WTC11 (cell line): Measurements from ENCODE around the gene AGPS. TPM values are rescaled to one million over a fixed set of nuclear protein-coding genes. Genes with fewer than 3 reads are reported as not detected.
"Not testable (repeated sequence)": the region's sequence is repeated elsewhere in the genome, so short reads cannot be mapped to it uniquely, and the experiment has no call there.

Experiments
- ATAC-seq: fragments of 200-7000 bp; cut with Tn5 transposase; 2 replicates; pipeline ENCODE4 v1.10.0; 2021; ENCODE audit warnings: mild to moderate bottlenecking, moderate library complexity
- CTCF ChIA-PET: fragments of 300-600 bp; sonication (Branson Sonifier 250); formaldehyde crosslinking; loops from one replicate; lab custom pipeline; 2021; ENCODE audit warnings: antibody characterized with exemption; lab: Charles Lee
- POLR2A ChIA-PET: fragments of 350-600 bp; sonication (Branson Sonifier 250); formaldehyde crosslinking; loops from one replicate; lab custom pipeline; 2021; ENCODE audit warnings: antibody characterized with exemption; lab: Charles Lee
- DNase-seq: peaks from one replicate; pipeline ENCODE4 v3.0.0; 2021; ENCODE audit warnings: low spot score
- H3K27ac Mint-ChIP-seq: 2 replicates; pipeline ENCODE4 v1.8.0; 2021; ENCODE audit warnings: mixed read lengths
- H3K27me3 Mint-ChIP-seq: 2 replicates; pipeline ENCODE4 v1.8.0; 2021; ENCODE audit warnings: low read depth, mild to moderate bottlenecking, moderate library complexity, mixed read lengths
- H3K36me3 Mint-ChIP-seq: 2 replicates; pipeline ENCODE4 v1.8.0; 2021; ENCODE audit warnings: mixed read lengths
- H3K4me1 Mint-ChIP-seq: 2 replicates; pipeline ENCODE4 v1.8.0; 2022; ENCODE audit warnings: mixed read lengths
- H3K4me3 Mint-ChIP-seq: 2 replicates; pipeline ENCODE4 v1.8.0; 2021; ENCODE audit warnings: mild to moderate bottlenecking, moderate library complexity, mixed read lengths
- H3K9me3 Mint-ChIP-seq: 2 replicates; pipeline ENCODE4 v1.8.0; 2021; ENCODE audit warnings: mixed read lengths
- ATF1 ChIP-seq: sonication (generic); formaldehyde crosslinking; IDR thresholded peaks from 2 replicates; pipeline ENCODE4 v1.8.1; 2023; ENCODE audit warnings: mild to moderate bottlenecking, moderate library complexity, missing genetic modification reagents
- FOXK1 ChIP-seq: sonication (generic); formaldehyde crosslinking; IDR thresholded peaks from 2 replicates; pipeline ENCODE4 v1.8.0; 2022; ENCODE audit warnings: mild to moderate bottlenecking, moderate library complexity, missing genetic modification reagents
- FOXP1 ChIP-seq: sonication (generic); formaldehyde crosslinking; IDR thresholded peaks from 2 replicates; pipeline ENCODE4 v1.8.0; 2022; ENCODE audit warnings: missing genetic modification reagents, mild to moderate bottlenecking, moderate library complexity, borderline replicate concordance
- IRF2 ChIP-seq: sonication (generic); formaldehyde crosslinking; IDR thresholded peaks from 2 replicates; pipeline ENCODE4 v1.8.0; 2022; ENCODE audit warnings: low read depth, missing genetic modification reagents, borderline replicate concordance
- JAZF1 ChIP-seq: fragments of 250-450 bp; sonication (Bioruptor Pico); IDR thresholded peaks from 2 replicates; pipeline ENCODE4 v1.9.0; 2021; ENCODE audit warnings: moderate library complexity, mild to moderate bottlenecking, inconsistent platforms
- NFATC4 ChIP-seq: fragments of 250-450 bp; sonication (Bioruptor Pico); IDR thresholded peaks from 2 replicates; pipeline ENCODE4 v1.9.0; 2021; ENCODE audit warnings: mild to moderate bottlenecking
- NFE2L1 ChIP-seq: sonication (generic); formaldehyde crosslinking; IDR thresholded peaks from 2 replicates; pipeline ENCODE4 v1.8.1; 2023; ENCODE audit warnings: missing genetic modification reagents
- SMAD4 ChIP-seq: sonication (generic); formaldehyde crosslinking; IDR thresholded peaks from 2 replicates; pipeline ENCODE4 v1.8.0; 2022; ENCODE audit warnings: mild to moderate bottlenecking, missing genetic modification reagents
- ZNF121 ChIP-seq: sonication (generic); formaldehyde crosslinking; IDR thresholded peaks from 2 replicates; pipeline ENCODE4 v1.8.0; 2023; ENCODE audit warnings: missing genetic modification reagents
- ZNF671 ChIP-seq: fragments of 250-450 bp; sonication (Bioruptor Pico); IDR thresholded peaks from 2 replicates; pipeline ENCODE4 v1.8.0; 2021; ENCODE audit warnings: mild to moderate bottlenecking
- total RNA-seq: library from RNA; stranded (reverse); gene quantifications from 3 replicates; pipeline ENCODE4 v1.2.3, GENCODE V29; 2021
- TF ChIP-seq, protein P1 (sequence below): sonication (generic); formaldehyde crosslinking; conservative IDR thresholded peaks from 2 replicates; pipeline ENCODE4 v1.8.1; 2022; ENCODE audit warnings: mild to moderate bottlenecking, missing genetic modification reagents
- TF ChIP-seq, protein P2 (sequence below): sonication (generic); formaldehyde crosslinking; IDR thresholded peaks from 2 replicates; pipeline ENCODE4 v1.8.0; 2023; ENCODE audit warnings: mild to moderate bottlenecking, missing genetic modification reagents
- TF ChIP-seq, protein P3 (sequence below): sonication (generic); formaldehyde crosslinking; IDR thresholded peaks from 2 replicates; pipeline ENCODE4 v1.8.0; 2022; ENCODE audit warnings: mild to moderate bottlenecking, missing genetic modification reagents
- TF ChIP-seq, protein P4 (sequence below): fragments of 200-600 bp; IDR thresholded peaks from 2 replicates; pipeline ENCODE4 v1.8.0; 2022; ENCODE audit warnings: antibody characterized with exemption
- TF ChIP-seq, protein P5 (sequence below): sonication (generic); formaldehyde crosslinking; IDR thresholded peaks from 2 replicates; pipeline ENCODE4 v1.8.0; 2023; ENCODE audit warnings: missing genetic modification reagents, mild to moderate bottlenecking, borderline replicate concordance

AGPS gene
- total RNA-seq, 1 experiment from 2014 or later, result 60.8 TPM

DNA sequence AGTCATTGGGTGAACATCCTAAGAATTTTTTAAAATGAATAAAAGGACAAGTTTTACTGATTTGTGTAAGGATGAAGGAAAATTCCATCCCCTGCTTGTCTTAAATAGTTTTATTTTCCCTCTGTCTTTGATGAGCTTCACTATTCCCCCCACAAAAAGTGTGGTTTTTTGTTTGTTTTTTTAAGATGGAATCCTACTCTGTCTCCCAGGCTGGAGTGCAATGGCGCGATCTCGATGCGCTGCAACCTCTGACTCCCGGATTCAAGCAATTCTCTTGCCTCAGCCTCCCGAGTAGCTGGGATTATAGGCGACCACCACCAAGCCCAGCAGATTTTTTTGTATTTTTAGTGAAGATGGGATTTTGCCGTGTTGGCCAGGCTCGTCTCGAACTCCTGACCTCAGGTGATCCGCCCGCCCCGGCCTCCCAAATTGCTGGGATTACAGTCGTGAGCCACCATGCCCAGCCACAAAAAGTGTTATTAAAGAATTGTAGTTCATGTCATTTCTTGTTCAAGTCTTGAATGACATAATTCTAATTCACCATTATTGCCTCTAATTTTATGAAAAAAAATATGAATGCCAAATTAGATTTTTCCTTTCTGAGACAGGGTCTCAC is 91.7 kb downstream of the AGPS start:
- H3K27ac Mint-ChIP-seq, result no peak overlapping the region
- CTCF ChIA-PET, result no interaction called here
- no peaks in the 10 kb centered on the region for H3K4me1 Mint-ChIP-seq

DNA sequence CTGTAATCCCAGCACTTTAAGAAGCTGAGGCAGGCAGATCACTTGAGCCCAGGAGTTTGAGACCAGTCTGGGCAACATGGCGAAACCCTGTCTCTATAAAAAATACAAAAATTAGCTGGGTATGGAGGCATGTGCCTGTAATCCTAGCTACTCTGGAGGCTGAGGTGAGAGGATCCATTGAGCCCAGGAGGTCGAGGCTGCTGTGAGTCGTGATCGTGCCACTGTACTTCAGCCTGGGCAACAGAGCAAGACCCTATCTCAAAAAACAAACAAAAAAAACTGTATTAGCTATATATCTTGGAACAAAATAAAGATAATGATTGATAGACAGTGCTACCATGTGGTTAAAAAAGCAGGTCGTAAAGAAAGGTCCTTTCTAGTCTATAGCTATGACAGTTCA is 93.1 kb downstream of the AGPS start:
- POLR2A ChIA-PET, H3K27me3 Mint-ChIP-seq, DNase-seq, CTCF ChIA-PET, H3K9me3 Mint-ChIP-seq, H3K36me3 Mint-ChIP-seq, H3K27ac Mint-ChIP-seq, H3K4me3 Mint-ChIP-seq, H3K4me1 Mint-ChIP-seq, ATAC-seq: not testable (repeated sequence)
- TF ChIP-seq ZNF121, result peak; percentile 21; the same call in 1 of the 2 replicates

More for the DNA sequence above, 91.7 kb downstream of the AGPS start:
- no peaks in the 10 kb centered on the region for H3K27me3 Mint-ChIP-seq
- TF ChIP-seq JAZF1 (CRISPR knock-in tag) (no peak), SMAD4 (CRISPR knock-in tag) (no peak), ATF1 (no peak), NFE2L1 (CRISPR knock-in tag) (no peak), NFATC4 (CRISPR knock-in tag) (no peak), FOXK1 (CRISPR knock-in tag) (no peak)
- TF ChIP-seq, protein P1, sequence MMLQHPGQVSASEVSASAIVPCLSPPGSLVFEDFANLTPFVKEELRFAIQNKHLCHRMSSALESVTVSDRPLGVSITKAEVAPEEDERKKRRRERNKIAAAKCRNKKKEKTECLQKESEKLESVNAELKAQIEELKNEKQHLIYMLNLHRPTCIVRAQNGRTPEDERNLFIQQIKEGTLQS (CRISPR knock-in tag), result no peak
- TF ChIP-seq, protein P2, sequence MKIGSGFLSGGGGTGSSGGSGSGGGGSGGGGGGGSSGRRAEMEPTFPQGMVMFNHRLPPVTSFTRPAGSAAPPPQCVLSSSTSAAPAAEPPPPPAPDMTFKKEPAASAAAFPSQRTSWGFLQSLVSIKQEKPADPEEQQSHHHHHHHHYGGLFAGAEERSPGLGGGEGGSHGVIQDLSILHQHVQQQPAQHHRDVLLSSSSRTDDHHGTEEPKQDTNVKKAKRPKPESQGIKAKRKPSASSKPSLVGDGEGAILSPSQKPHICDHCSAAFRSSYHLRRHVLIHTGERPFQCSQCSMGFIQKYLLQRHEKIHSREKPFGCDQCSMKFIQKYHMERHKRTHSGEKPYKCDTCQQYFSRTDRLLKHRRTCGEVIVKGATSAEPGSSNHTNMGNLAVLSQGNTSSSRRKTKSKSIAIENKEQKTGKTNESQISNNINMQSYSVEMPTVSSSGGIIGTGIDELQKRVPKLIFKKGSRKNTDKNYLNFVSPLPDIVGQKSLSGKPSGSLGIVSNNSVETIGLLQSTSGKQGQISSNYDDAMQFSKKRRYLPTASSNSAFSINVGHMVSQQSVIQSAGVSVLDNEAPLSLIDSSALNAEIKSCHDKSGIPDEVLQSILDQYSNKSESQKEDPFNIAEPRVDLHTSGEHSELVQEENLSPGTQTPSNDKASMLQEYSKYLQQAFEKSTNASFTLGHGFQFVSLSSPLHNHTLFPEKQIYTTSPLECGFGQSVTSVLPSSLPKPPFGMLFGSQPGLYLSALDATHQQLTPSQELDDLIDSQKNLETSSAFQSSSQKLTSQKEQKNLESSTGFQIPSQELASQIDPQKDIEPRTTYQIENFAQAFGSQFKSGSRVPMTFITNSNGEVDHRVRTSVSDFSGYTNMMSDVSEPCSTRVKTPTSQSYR (CRISPR knock-in tag), result no peak
- TF ChIP-seq, all 79 proteins: peak for 0
- peaks cover 4% of the 10 kb centered on the region; the same call in 1 of the 2 replicates for H3K9me3 Mint-ChIP-seq
- no peak for DNase-seq
- H3K4me3 Mint-ChIP-seq, result no peak overlapping the region
- ATAC-seq, result no peak
- peaks cover 13% of the 10 kb centered on the region for H3K36me3 Mint-ChIP-seq
- POLR2A ChIA-PET, result no interaction called here

DNA sequence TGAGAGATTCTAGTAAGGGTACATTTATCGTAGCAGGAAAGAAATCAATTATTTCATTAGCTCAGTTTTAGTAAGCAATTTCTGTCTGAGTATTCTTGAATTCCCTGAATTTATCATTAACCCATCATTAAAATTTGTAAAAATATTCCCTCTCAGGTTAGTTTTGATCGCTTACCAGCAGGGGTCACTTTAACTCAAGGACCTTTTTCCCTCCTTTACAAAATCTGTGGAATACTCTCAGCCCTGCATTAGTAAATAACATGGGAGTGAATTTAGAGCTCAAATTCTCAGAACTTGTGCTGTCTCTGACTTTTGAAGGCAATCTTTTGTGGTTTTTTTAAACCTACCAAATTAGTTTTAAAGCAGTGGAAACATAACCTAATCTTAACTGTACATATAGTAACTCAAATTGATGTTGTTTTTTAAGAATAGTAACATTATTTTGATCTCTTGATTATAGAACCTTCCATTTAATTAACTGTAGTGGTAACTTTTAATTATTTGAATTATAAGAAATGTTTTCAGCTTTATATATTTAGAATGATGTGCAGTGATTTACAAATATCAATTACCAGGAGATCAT is 97.2 kb downstream of the AGPS start:
- ChIA-PET CTCF (interaction anchor here (0.6 to 1.3 kb wide), 25 partner anchors 9 to 360 kb away, joined by 3 to 13 read pairs (median 4); no protein-coding TSS in a partner anchor), POLR2A (interaction anchor here (0.5 kb wide), 1 partner anchor 37 kb away, joined by 4 read pairs; no protein-coding TSS in a partner anchor)
- H3K4me3 Mint-ChIP-seq, result no peak overlapping the region
- ATAC-seq (no peak; the same call in 1 of the 2 replicates), DNase-seq (no peak)
- no peak overlapping the region for H3K27ac Mint-ChIP-seq
- H3K4me1 Mint-ChIP-seq, result no peaks in the 10 kb centered on the region
- H3K27me3 Mint-ChIP-seq, result no peaks in the 10 kb centered on the region
- no peaks in the 10 kb centered on the region for H3K9me3 Mint-ChIP-seq
- H3K36me3 Mint-ChIP-seq, result peaks cover 3% of the 10 kb centered on the region; the same call in 1 of the 2 replicates
- TF ChIP-seq SMAD4 (CRISPR knock-in tag), result no peak
- TF ChIP-seq, protein P3, sequence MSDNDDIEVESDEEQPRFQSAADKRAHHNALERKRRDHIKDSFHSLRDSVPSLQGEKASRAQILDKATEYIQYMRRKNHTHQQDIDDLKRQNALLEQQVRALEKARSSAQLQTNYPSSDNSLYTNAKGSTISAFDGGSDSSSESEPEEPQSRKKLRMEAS (CRISPR knock-in tag), result no peak
- TF ChIP-seq, protein P4, sequence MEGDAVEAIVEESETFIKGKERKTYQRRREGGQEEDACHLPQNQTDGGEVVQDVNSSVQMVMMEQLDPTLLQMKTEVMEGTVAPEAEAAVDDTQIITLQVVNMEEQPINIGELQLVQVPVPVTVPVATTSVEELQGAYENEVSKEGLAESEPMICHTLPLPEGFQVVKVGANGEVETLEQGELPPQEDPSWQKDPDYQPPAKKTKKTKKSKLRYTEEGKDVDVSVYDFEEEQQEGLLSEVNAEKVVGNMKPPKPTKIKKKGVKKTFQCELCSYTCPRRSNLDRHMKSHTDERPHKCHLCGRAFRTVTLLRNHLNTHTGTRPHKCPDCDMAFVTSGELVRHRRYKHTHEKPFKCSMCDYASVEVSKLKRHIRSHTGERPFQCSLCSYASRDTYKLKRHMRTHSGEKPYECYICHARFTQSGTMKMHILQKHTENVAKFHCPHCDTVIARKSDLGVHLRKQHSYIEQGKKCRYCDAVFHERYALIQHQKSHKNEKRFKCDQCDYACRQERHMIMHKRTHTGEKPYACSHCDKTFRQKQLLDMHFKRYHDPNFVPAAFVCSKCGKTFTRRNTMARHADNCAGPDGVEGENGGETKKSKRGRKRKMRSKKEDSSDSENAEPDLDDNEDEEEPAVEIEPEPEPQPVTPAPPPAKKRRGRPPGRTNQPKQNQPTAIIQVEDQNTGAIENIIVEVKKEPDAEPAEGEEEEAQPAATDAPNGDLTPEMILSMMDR, result peak; percentile 33; the same call in 1 of the 2 replicates

DNA sequence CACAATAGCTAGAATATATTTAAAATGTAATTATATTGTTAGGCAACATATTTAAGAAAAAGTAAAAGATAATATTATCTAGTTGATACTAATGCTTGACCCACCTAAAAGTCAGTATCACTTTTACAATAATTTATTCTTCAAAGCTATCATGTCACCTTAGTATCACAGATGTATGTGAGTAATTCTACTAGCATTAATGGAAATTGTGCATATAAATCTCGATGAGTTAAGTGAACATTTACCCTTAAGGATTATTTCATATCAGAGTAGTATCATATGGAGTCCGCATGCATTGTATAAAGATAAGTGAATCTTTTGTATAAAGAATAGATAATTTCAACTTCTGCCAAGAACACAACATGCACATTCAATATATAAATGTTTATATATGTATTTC is 103.4 kb downstream of the AGPS start:
- Mint-ChIP-seq H3K4me1 (no peaks in the 10 kb centered on the region), H3K27ac (no peak overlapping the region), H3K27me3 (no peaks in the 10 kb centered on the region), H3K9me3 (no peaks in the 10 kb centered on the region), H3K4me3 (no peak overlapping the region), H3K36me3 (no peaks in the 10 kb centered on the region)
- ATAC-seq, result no peak
- ChIA-PET CTCF (interaction anchor here (1.0 to 1.6 kb wide), 2 partner anchors 109 to 229 kb away, joined by 4 to 5 read pairs; no protein-coding TSS in a partner anchor), POLR2A (no interaction called here)
- no peak for DNase-seq
- TF ChIP-seq, protein P5, sequence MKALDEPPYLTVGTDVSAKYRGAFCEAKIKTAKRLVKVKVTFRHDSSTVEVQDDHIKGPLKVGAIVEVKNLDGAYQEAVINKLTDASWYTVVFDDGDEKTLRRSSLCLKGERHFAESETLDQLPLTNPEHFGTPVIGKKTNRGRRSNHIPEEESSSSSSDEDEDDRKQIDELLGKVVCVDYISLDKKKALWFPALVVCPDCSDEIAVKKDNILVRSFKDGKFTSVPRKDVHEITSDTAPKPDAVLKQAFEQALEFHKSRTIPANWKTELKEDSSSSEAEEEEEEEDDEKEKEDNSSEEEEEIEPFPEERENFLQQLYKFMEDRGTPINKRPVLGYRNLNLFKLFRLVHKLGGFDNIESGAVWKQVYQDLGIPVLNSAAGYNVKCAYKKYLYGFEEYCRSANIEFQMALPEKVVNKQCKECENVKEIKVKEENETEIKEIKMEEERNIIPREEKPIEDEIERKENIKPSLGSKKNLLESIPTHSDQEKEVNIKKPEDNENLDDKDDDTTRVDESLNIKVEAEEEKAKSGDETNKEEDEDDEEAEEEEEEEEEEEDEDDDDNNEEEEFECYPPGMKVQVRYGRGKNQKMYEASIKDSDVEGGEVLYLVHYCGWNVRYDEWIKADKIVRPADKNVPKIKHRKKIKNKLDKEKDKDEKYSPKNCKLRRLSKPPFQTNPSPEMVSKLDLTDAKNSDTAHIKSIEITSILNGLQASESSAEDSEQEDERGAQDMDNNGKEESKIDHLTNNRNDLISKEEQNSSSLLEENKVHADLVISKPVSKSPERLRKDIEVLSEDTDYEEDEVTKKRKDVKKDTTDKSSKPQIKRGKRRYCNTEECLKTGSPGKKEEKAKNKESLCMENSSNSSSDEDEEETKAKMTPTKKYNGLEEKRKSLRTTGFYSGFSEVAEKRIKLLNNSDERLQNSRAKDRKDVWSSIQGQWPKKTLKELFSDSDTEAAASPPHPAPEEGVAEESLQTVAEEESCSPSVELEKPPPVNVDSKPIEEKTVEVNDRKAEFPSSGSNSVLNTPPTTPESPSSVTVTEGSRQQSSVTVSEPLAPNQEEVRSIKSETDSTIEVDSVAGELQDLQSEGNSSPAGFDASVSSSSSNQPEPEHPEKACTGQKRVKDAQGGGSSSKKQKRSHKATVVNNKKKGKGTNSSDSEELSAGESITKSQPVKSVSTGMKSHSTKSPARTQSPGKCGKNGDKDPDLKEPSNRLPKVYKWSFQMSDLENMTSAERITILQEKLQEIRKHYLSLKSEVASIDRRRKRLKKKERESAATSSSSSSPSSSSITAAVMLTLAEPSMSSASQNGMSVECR (CRISPR knock-in tag), result no peak
- no peak for TF ChIP-seq FOXP1 (CRISPR knock-in tag)
- TF ChIP-seq, protein P1 (CRISPR knock-in tag), result no peak
- TF ChIP-seq, protein P4, result no peak
- TF ChIP-seq IRF2 (CRISPR knock-in tag), result no peak
- TF ChIP-seq ZNF671 (CRISPR knock-in tag), result no peak
